ENCODE data around the gene LRRC72.
"Not testable (repeated sequence)": the region's sequence is repeated elsewhere in the genome, so short reads cannot be mapped to it uniquely, and the experiment has no call there.

Gene LRRC72

DNA sequence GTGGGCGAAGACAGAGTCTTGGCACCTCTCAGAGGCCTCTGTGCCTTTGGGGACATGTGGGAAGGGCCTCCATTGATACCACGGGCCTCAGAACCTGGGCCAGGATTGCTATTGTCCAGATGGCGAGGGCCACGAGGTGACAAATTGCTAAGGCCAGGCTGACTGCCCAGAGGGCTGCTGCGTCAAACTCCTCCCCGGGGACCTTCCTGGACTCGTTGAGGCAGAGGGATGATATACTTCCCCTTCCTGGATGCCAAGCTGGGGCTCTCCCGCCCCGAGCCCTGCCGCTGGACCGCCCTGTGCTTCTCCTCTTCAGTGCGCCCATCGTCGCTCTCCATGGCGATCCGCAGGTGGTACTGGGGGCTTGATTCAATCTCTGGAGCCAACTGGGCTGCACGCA is 58.9 kb downstream of the LRRC72 start:
- DNase-seq = no peak

DNA sequence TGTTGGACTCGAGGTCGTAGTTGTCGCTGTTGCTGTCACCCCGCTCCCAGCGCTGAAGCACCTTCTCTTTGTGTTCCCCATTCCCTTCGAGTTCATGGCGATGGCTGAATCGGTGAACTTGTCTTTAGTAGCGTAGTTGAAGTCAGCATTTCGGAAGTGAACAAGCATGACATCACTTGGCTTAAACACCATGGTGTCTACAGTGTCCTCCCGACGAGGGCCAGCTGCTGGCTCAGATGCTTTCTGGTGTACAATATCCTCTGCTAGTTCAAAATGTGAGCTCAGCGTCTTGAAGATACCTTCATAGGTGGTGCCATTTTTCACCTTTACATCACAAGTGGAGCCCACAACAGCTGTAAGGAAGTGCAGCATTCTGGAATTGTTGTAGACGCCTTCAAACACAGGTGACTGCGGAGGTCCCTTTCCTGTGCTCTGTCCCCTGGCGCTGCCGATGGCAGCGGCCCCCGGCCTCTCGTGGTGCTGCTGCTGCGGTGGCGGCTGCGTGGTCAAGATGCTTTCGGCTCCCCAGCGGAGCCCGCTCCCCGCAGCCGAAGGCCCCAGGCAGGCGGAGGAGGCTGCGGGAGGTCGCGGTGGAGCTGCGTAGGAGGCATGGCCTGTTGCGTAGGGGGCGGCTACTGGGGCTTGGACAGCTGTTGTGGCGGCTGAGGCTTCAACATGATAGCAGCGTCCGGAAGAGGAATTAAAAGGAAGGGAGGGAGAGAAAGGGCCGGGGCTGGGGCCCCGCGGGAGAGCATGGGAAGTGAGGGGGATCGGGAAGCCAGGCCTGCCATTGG is 59.7 kb downstream of the LRRC72 start:
- DNase-seq = no peak

DNA sequence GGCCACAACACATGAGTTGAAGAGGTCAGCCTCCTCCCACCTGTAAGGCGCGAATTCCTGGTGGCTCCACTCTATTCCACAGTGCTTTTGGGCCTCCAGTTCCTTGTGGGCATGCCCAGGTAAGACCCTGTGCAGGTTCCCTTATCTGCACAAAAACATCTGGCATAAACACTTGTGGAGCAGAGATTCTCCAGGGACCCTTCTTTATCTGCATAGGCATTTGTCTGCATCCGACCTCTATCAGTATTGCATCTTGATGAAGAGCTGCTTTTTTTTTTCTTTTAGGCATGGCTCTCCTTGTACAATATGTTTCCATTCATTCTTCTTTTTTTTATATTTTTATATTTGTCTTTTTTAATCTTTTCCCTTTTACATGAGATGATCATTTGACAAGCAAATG is 60.5 kb downstream of the LRRC72 start:
- DNase-seq = no peak

DNA sequence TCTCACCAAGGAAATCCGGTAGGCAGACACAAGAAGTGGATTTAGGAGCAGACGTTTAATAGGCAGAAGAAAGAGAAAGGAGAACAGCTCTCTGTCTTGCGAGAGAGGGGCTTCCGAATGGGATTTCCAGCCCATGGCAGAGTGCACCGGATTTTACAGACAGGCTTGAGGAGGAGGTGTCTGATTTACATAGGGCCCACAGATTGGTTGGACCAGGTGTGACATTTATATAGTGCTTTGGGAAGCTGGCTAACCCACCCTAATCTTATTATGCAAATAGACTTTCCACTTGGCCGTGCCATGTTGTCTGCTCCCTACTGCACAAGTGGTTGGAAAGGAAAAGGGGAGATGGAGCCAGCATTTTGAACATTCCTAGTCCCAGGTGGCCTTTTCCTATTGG is 61.2 kb downstream of the LRRC72 start:
- DNase-seq = no peak

DNA sequence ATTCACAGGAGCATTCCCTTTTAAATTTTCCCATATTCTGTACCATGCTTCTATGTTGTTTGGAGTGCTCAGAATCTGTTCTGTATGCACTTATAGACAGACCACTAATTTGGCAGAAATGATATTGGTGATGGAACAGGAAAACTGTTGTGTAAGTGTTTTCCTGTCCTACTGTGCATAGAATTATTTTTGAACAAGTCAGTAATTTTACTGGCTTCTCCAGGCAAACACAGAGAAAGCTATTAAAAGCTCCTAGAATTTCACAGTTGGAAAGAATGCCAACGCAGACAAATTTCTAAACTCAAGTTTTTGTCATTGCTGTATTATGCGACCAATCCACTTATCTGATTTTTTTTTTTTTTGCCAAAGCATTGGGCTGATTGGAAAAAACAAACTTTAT is 63.3 kb downstream of the LRRC72 start:
- DNase-seq = no peak

DNA sequence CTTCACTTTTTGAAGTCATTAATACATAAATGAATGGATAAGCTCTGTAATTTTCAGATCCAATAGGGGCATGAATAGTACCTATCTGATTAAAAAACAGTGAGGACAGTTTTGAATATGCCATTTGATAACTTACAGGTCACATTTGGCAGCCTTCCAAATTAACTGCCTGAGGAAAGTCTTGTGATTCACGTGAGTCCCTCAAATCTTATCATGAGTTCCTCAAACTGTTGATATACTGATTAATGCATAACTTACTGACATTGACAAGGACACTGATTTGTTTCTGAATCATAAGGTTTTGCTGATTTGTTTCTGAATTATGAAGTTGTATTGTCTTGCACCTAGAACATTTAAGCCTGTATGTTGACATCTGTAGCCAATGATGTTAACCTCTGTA is 63.8 kb downstream of the LRRC72 start:
- no peak for DNase-seq

DNA sequence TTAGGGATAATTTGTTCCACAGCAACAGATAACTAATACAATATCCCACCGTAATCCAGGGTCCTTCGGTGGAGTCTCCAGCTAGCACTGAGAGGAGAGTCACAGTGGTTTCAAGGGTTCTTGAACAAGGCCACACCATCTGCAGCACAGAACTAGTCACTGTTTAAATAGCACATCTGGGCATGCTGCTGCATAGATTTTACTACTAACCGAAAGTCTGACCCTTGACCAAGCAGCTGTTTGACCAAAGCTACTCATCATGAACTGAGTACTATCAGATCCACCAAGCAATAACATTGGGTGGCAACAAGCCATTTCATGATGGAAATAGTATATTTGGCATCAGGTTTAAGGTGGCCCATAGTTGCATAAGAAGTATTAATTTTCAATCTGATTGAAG is 65.8 kb downstream of the LRRC72 start:
- no peak for DNase-seq

DNA sequence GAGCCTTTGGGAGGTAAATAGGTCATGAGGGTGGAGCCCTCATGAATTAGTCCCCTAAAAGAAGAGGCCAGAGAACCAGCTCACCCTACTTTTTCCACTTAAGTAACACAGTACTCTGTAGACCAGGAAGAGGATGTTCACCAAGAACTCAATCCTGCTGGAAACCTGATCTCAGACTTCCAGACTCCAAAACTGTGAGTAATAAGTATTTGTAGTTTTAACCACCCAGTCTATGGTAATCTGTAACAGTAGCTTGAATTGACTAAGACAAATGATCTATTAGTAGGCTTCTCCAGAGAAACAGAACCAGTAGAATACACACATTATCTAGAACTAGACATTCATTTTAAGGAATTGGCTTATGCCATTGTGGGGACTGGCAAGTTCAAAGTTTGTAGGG is 67.4 kb downstream of the LRRC72 start:
- DNase-seq = no peak

DNA sequence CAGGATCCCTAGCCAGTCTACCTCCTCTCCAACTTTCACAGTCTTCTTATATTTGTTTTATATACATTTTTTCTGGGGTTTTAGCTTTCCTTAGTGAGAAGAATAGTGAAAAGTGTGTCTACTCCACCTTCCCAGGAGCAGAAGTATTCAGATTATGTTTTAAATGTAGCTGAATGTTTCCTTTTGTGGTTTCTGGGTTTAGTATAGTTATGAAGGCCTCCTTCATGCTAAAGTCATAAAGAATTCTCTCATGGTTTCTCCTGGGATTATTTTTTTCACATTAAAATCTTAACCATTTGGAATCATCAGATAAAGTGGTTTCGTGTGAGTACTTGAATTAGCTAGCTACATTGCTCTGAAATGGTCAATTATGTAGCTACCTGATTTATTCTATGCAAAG is 68.1 kb downstream of the LRRC72 start:
- no peak for DNase-seq

DNA sequence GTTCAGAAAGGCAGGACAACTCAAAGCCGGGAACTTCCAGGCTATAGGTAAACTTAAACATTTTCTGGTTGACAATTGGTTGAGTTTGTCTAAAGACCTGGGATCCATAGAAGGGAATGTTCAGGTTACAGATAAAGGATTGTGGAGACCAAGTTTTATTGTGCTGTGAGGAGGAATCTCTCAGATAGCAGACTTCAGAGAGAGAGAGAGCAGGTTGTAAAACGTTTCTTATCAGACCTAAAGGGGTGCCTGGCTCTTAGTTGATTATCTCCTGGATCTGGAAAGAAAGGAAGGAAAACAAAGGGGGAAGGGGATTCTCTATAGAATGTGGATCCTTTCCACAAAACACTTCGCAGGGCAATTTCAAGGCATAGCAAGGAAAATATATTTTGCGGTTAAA is 69.0 kb downstream of the LRRC72 start:
- DNase-seq = not testable (repeated sequence)

DNA sequence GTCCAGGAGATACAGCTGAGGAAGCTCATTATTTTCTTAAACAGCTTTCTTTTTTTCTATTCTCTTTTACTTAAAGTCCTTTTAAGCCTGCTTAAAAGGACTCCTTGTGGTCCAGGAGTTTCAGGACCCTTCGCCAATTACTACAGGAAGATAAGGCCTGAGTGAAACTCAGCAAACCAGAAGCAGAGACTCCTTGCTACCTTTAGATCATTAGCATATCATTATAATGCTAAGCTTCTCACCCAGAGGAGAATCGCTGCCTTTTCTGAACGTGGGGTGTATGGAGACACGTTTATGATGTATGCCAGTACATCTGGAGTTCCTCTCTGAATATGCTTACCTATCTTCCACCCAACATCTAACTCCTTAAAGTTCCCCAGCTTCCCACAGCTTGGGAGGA is 71.4 kb downstream of the LRRC72 start:
- DNase-seq = no peak

DNA sequence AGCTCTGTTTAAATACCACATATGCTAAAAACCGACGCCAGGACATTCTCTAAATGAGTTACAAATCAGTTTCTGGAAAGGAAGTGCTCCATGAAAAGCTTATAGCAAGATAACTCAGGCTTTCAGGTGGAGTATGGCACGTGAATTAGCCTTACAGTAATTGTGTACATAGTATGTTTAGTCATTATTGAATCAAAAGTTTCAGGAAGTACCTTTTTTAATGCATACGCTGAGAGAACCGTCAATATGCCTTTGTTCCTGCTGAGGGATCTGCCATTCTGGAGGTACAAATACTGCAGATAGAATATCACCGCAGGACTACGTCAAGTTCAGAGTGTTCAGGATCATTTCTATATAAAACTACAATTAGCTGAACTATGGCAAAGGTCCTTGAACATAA is 73.2 kb downstream of the LRRC72 start:
- no peak for DNase-seq

DNA sequence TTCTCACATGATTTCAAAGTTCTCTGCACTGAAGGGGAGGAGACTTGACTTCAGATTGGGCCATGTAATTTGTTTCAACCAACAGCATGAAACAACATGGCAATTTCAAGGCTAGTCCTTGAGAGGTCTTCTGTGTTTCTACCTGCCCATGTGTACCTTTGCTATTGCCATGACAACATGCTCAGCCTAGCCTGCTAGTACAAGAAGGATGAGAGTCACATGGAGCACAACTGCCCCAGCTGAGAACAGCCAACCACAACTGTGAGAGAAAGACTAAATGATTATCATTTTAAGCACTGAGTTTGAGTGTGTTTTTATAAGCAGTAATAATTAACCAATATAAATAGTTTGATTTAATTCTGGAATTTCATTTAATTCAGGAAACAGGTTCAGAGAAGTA is 77.0 kb downstream of the LRRC72 start:
- DNase-seq = no peak

DNA sequence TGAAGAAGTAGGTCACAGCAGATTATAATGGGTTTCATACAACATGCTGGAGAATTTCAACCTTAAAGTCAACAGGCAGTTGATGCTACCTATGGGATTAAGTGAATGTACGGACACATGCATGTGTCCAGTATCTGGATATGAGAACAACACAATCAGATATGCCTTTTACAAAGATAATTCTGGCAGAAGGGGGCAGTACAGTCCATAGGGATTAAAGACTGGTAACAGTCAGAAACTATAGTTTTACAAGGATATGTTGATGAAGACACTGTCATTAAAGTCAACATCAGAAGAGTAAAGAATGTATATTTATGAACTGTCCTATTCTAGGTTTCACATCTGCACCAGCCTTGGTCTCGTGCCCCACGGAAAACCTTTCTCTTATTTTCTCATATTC is 77.4 kb downstream of the LRRC72 start:
- no peak for DNase-seq

DNA sequence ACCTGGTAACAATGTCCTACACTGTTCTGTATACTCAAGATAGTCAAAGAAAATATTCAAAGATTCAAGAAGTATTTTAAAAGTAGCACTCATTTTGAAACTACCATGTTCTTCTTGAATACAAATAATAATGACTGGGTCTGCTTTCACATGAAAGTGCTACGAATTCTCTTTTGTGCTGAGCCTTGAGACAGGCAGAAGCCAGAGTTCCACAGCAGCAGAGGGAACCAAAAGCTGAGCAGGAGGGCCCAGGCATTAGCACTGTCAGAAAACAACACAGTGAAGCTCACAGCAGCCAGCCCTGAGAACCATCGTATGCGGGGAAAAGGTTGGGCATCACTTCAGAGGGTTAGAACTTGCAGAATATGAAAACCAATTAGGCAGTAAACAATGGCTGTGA is 80.1 kb downstream of the LRRC72 start:
- peak; percentile 6 for DNase-seq

DNA sequence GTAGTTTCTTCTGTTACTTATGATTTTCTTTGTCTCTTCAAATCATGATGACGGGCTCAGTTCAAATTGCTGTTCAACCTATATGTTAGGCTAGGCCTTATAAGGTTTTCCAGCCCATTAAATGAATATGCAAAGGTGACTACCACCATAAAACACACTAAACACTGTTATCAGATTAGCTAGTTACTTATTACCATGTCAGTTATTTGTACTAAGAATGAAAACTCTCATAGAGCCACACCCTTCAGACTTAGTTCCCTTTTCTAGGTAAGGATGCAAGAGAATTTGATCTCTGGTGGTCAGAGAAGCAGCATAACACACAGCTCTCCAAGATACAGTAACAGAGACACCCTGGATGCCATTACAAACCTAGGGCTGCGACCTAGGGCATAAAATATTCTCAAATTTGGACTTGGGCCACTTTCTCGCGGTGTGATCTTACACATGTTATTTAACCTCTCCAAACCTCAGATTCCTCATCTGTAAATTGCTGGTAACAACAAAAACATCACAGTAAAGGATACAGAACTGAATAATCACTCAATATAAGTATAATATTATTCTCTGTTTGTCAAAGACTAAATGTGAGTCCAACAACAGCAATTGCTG is 83.3 kb downstream of the LRRC72 start:
- DNase-seq = no peak

DNA sequence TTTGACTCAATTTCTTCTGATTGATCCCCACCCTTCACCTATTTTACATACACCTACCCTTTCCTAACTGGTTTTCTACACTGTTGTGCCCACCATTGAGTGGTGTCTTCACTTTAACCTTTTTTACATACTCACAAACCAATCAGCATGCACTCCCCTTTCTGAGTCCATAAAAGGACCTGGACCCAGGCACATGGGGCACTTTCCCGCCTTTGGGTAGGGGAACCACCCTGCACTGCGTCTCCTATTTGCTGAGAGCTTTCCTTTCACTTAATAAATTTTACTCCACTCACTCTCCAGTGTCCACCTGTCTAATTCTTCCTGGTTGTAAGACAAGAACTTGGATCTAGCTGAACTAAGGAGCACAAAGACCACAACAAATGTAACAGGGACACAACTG is 85.1 kb downstream of the LRRC72 start:
- no peak for DNase-seq

DNA sequence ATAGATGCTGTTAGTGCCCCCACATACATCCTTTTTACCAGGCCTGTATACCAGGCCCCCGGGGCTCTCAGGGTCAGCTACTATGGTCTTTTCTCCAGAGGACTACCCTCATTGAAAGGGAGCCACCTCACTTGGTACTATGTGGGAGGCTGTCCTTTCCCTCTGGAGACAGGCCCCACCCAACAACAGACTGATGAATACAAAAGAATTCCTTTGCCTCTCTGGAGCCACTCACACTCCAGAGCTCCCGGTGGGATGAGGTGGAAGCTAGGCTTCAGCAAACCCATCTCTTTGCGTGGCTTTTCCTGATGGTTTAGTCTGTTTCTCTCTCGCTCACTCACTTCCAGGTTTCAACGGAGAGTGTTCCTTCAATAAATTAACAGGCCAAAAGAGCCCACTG is 88.6 kb downstream of the LRRC72 start:
- DNase-seq = no peak

DNA sequence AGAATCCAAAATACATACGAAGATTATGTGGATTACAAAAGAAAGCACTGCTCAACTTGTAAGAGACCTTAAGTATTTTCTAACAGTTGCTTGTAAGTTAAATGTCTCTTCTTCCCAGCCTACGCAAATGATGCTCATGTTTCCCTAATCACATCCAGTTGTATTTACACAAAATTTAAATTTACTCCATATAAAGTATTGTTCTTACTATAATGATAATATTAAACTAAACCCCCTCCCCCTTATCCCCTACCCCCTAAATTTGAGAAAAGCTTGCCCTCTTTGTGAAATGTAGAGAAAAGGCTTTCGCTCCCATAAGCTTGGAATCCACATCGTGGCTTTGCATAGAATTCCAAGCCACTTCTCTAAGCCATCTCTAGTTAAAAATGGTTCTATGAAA is 89.5 kb downstream of the LRRC72 start:
- DNase-seq = no peak

DNA sequence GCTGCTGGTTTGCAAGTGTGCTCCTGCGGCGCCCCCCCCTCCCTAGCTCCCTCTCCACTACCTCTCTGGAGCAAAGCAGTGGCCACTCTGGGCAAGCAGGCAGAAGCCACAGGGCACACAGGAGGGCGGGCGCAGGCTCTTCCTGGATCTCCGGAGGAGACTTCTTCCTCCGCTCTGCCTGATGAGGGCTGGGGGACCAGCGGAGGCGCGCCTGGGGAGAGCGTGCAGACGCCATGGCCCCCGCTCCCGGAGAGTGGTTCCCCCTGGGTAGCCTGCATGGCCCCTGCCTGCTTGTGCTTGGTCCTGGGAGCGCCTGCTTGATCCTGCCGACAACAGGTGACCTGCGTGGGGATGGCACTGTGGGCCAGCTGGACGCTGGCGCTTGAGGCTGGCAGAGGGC is 89.9 kb downstream of the LRRC72 start:
- DNase-seq = no peak

DNA sequence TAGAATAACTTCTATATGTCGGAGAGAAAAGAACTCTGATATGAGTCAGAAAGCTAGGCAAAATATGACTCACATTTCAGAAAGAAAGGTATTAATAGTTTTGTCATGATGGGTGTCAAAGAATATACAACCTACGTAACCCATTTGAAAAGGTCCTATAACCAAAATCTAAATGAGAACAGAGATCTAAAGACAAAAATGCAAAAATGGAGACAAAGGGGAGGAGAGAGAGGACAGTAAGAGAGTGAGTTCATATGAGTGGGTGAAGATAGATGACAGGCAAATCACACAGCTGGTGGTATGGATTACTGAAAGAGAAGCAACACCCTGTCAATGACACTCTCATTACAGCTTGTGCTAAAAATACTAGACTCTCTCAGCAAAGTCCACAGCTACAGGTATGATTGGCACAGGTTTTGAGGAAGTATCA is 93.4 kb downstream of the LRRC72 start:
- peak; percentile 62 for DNase-seq

DNA sequence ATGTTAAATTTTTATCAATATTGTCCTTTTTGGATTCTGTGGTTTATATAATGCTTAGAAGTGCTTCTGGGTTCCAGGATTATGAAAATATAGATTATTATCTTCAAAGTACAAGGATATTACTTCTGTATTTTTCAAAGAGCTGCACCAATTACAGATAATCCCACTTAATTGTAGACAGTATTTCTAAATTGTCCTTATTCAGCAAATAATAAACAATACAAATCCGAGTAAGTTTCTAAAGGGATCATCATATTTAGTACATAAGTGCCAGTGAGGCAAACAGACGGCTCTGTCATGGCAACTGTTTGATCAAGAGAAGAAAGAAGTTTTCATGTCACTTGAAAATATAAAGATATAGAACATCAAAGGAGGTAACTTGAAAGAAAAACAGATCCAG is 99.8 kb downstream of the LRRC72 start:
- no peak for DNase-seq

DNA sequence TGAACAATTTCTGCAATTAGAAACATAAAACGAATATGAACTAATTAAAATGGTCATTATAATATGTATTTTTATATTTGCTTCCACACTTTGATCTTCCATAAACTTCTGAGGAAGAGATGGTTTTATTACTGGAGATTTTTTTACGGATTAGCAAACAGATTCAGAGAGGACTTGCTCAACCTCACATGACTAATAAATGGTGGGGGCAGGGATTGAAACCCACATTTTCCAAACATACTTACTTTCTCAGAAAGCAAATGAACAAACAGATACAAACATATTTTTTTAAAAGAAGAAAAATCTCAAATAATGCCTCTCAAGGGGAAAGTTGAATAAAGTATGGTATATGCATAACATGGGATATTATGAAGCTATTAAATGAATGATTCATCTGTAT is 100.6 kb downstream of the LRRC72 start:
- DNase-seq = no peak

DNA sequence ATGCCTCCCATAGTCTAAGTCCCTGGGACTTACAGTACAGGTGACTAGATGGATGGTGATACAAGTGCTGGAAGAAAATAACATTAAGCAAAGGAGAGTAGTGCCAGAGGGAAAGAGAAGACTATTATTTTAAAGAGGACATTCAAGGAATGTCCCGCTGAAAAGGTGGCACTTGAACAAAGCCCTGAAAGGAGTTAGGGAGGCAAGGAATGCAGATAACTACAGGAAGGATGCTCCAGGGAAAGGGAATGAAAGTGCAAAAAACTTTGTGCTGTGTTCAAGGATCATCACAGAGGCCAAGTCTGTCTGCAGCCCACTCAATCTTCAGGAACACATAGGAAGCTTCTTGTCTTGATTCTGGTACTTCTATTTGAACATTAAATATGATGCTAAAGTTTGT is 104.0 kb downstream of the LRRC72 start:
- no peak for DNase-seq

Measured in activated CD4-positive, alpha-beta T cell treated with anti-CD3 and anti-CD28 coated beads, Interleukin-2, Interleukin-6, amounts not matched to agents 100 ng/mL and 50 ng/mL, durations not matched to agents 16 hours and 8 hours (primary cell).